Keratinocyte (primary cell): Measurements from ENCODE around the gene CTNNBL1. TPM values are rescaled to one million over a fixed set of nuclear protein-coding genes. Genes with fewer than 3 reads are reported as not detected.

Experiments used
- DNase-seq: peaks from one replicate; pipeline ENCODE4 v3.0.0-alpha.2; 2011; ENCODE audit warnings: low read depth, missing footprints, low spot score
- FAIRE-seq: peaks from 2 replicates; lab custom pipeline; 2011; peaks lifted over from hg19 to GRCh38; lab: Jason Lieb, UNC
- H2AFZ ChIP-seq: 2 replicates; pipeline ENCODE4 v1.6.0; 2012; ENCODE audit warnings: low read length, control low read depth, inconsistent platforms; ENCODE audit not compliant: control insufficient read depth
- H3K27ac ChIP-seq: 2 replicates; pipeline ENCODE4 v1.5.1; 2011; ENCODE audit warnings: low read length; ENCODE audit not compliant: control insufficient read depth, insufficient read depth
- H3K27me3 ChIP-seq: 3 replicates; pipeline ENCODE4 v1.6.0; 2011; ENCODE audit warnings: low read length; ENCODE audit not compliant: control insufficient read depth, insufficient read depth; ENCODE audit errors: extremely low read depth
- H3K36me3 ChIP-seq, 2 experiments: 2 replicates in 1 of 2; 3 replicates in 1 of 2; pipeline ENCODE4 v1.5.1; 2011; ENCODE audit warnings: low read length in 2 of 2, mild to moderate bottlenecking in 1 of 2; ENCODE audit not compliant: control insufficient read depth in 2 of 2, insufficient read depth in 2 of 2; ENCODE audit errors: extremely low read depth in 1 of 2
- H3K4me1 ChIP-seq: 3 replicates; pipeline ENCODE4 v1.5.1; 2011; ENCODE audit warnings: low read length; ENCODE audit not compliant: control insufficient read depth, insufficient read depth; ENCODE audit errors: extremely low read depth
- H3K4me2 ChIP-seq: 3 replicates; pipeline ENCODE4 v1.6.0; 2011; ENCODE audit warnings: low read depth, low read length; ENCODE audit not compliant: control insufficient read depth, insufficient read depth; ENCODE audit errors: extremely low read depth
- H3K4me3 ChIP-seq, 3 experiments: fragments of 200-600 bp in 1 of 3; sonication (generic) in 1 of 3; 2 replicates in 2 of 3; 3 replicates in 1 of 3; pipeline ENCODE4 v1.5.1; 2011 to 2016; ENCODE audit warnings: low read length in 3 of 3, mild to moderate bottlenecking in 3 of 3, control low read depth in 2 of 3, inconsistent platforms in 1 of 3, low read depth in 1 of 3, mixed read lengths in 1 of 3, mixed run types in 1 of 3, moderate library complexity in 1 of 3; ENCODE audit not compliant: control insufficient read depth in 2 of 3, insufficient read depth in 2 of 3; ENCODE audit errors: extremely low read depth in 1 of 3
- H3K79me2 ChIP-seq: 2 replicates; pipeline ENCODE4 v1.6.0; 2012; ENCODE audit warnings: low read length; ENCODE audit not compliant: control insufficient read depth, insufficient read depth
- H3K9ac ChIP-seq: 3 replicates; pipeline ENCODE4 v1.6.0; 2011; ENCODE audit warnings: low read length; ENCODE audit not compliant: control insufficient read depth, insufficient read depth; ENCODE audit errors: extremely low read depth
- H3K9me1 ChIP-seq: 3 replicates; pipeline ENCODE4 v1.6.0; 2011; ENCODE audit warnings: low read length; ENCODE audit not compliant: control insufficient read depth, insufficient read depth; ENCODE audit errors: extremely low read depth
- H3K9me3 ChIP-seq: 2 replicates; pipeline ENCODE4 v1.5.1; 2012; ENCODE audit warnings: low read depth, low read length; ENCODE audit not compliant: control insufficient read depth
- H4K20me1 ChIP-seq: 3 replicates; pipeline ENCODE4 v1.6.0; 2011; ENCODE audit warnings: low read length; ENCODE audit not compliant: control insufficient read depth, insufficient read depth; ENCODE audit errors: extremely low read depth
- EZH2 ChIP-seq: IDR thresholded peaks from one replicate; pipeline ENCODE4 v1.6.1; 2012; ENCODE audit warnings: inconsistent platforms, mild to moderate bottlenecking, low read length, moderate library complexity
- dilution Hi-C: fragments of 300-500 bp; cut with MboI; formaldehyde crosslinking; loops from one replicate; pipeline ENCODE4 v1.7.0; 2020; ENCODE audit warnings: low sequenced_read_pairs; ENCODE audit not compliant: extremely low pct_ligation_motif_present
- polyA plus RNA-seq, 5 experiments: library from polyadenylated mRNA; depleted of rRNA in 3 of 5; stranded (reverse) in 3 of 5; stranded (forward) in 1 of 5; unstranded in 1 of 5; fragments of >200 nt; gene quantifications; 1 replicate in 1 of 5; 2 replicates in 3 of 5; 3 replicates in 1 of 5; pipeline versions ENCODE4 v1.2.1 to v1.2.3, GENCODE V29; 2011 to 2012; ENCODE audit warnings: missing spikeins in 2 of 5, low read depth in 1 of 5, low replicate concordance in 1 of 5
- TF ChIP-seq, protein P1 (sequence below), 3 experiments: IDR thresholded peaks in 1 of 3; conservative IDR thresholded peaks in 1 of 3; optimal IDR thresholded peaks in 1 of 3; 2 replicates in 2 of 3; 3 replicates in 1 of 3; pipeline versions ENCODE3 to v1.5.1; 2011; ENCODE audit warnings: low read length in 3 of 3, mild to moderate bottlenecking in 3 of 3, moderate library complexity in 2 of 3, control low read depth in 1 of 3, inconsistent platforms in 1 of 3; ENCODE audit not compliant: insufficient read depth in 2 of 3; ENCODE audit errors: extremely low read depth in 1 of 3

CTNNBL1 gene
- polyA plus RNA-seq, 1 donor (not counting 4 experiments of a cell fraction or from before 2014, with no cell fraction given): 37.0 TPM

DNA sequence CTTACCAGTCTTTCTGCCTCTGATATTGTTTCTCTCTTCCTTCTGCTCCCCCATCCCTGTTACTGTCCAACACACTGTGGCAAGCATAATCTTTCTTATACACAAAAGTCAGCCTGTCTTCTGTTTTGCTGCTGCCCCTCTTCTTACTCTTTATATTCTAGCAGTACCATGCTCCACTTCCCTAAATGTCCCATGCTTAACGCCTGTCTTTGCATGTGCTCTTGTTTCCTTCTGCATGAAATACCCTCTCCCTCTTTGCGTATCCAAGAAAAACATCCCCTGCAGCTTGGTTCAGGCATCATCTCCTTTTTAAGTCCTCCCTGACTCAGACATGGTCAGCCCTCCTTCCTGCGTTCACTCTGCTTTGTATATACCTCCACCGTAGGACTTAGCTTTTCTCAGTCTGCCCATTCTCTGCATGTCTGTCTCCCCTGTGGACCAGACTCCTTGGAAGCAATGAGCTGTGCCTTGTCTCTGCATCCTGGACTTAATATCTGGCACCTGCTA is 103.9 kb downstream of the CTNNBL1 start:
- Histone ChIP-seq H3K27me3 (no peaks in the 10 kb centered on the region), H4K20me1 (no peaks in the 10 kb centered on the region), H3K9ac (no peak overlapping the region), H3K4me1 (no peaks in the 10 kb centered on the region), H3K9me1 (no peaks in the 10 kb centered on the region), H3K79me2 (no peaks in the 10 kb centered on the region), H3K9me3 (no peaks in the 10 kb centered on the region), H3K36me3 (peaks cover 0 to 8% of the 10 kb centered on the region in 2 experiments), H3K4me2 (no peak overlapping the region), H2AFZ (no peak overlapping the region), H3K4me3 (no peak overlapping the region), H3K27ac (no peak overlapping the region)
- FAIRE-seq (no peak), DNase-seq (no peak)
- TF ChIP-seq, protein P1, sequence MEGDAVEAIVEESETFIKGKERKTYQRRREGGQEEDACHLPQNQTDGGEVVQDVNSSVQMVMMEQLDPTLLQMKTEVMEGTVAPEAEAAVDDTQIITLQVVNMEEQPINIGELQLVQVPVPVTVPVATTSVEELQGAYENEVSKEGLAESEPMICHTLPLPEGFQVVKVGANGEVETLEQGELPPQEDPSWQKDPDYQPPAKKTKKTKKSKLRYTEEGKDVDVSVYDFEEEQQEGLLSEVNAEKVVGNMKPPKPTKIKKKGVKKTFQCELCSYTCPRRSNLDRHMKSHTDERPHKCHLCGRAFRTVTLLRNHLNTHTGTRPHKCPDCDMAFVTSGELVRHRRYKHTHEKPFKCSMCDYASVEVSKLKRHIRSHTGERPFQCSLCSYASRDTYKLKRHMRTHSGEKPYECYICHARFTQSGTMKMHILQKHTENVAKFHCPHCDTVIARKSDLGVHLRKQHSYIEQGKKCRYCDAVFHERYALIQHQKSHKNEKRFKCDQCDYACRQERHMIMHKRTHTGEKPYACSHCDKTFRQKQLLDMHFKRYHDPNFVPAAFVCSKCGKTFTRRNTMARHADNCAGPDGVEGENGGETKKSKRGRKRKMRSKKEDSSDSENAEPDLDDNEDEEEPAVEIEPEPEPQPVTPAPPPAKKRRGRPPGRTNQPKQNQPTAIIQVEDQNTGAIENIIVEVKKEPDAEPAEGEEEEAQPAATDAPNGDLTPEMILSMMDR (optimal IDR thresholded peaks at IDR 0.05 in 1 of 3, IDR thresholded peaks at IDR 0.05 in 1 of 3, conservative IDR thresholded peaks at IDR 0.05 in 1 of 3; ENCODE audit: extremely low read depth in 1 of 3, insufficient read depth in 2 of 3, low read length in 3 of 3): no peak
- no peak for TF ChIP-seq EZH2
- dilution Hi-C loops: no loop called here

DNA sequence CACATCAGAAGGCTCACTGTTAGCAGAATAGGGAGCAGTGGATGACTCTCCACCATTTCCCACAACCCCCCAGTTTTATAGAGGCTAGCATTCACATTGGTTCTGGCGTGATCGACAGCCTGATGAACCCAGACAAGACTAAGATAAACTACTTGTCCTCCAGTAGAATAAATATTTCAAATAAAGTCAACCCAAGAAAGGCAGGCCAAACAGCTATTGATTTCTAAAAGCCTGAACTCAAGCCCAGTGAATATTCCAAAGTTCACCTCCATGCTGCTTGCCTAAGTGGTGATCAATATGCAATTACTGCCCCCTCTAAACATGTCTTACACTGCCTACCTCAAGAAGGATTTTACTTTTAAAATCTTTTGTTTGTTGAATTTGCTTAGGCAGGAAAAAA is 104.5 kb downstream of the CTNNBL1 start:
- Histone ChIP-seq H3K4me1 (no peaks in the 10 kb centered on the region), H3K79me2 (no peaks in the 10 kb centered on the region), H3K4me2 (no peak overlapping the region), H3K9me1 (no peaks in the 10 kb centered on the region), H3K36me3 (peaks cover 0 to 13% of the 10 kb centered on the region in 2 experiments), H3K9ac (no peak overlapping the region), H2AFZ (no peak overlapping the region), H3K4me3 (no peak overlapping the region), H3K9me3 (no peaks in the 10 kb centered on the region), H4K20me1 (no peaks in the 10 kb centered on the region), H3K27me3 (no peaks in the 10 kb centered on the region), H3K27ac (no peak overlapping the region)
- DNase-seq: no peak
- TF ChIP-seq, protein P1 (optimal IDR thresholded peaks at IDR 0.05 in 1 of 3, IDR thresholded peaks at IDR 0.05 in 1 of 3, conservative IDR thresholded peaks at IDR 0.05 in 1 of 3; ENCODE audit: extremely low read depth in 1 of 3, insufficient read depth in 2 of 3, low read length in 3 of 3): no peak
- no peak for TF ChIP-seq EZH2
- dilution Hi-C loops: no loop called here
- FAIRE-seq: no peak
